Heart left ventricle (tissue), 13 donors: ENCODE measurements around the gene LIN28A.

Source experiments
- CTCF ChIP-seq, 12 donors: fragments of 200-600 bp; sonication (generic) in 4 of 12; IDR thresholded peaks; one replicate each; pipeline versions ENCODE4 v1.5.0 to v1.8.0; 2018 to 2022; ENCODE audit warnings: antibody characterized with exemption in 12 of 12, mild to moderate bottlenecking in 5 of 12
- POLR2A ChIP-seq, 2 donors: fragments of 450-650 bp; IDR thresholded peaks; one replicate each; pipeline ENCODE4 v1.6.1; 2017; ENCODE audit warnings: antibody characterized with exemption in 2 of 2, mild to moderate bottlenecking in 2 of 2, moderate library complexity in 2 of 2
- donor health status: ischemic (EF 13 %, LVEDD 7.1; RV severe dilation, severe dysfunction).
- donor health status: DM: no; HTN: yes; CAD: no.
- donor health status: DM: no; HTN: no; CAD: no.
- donor health status: ischemic (EF 25% LVEDD 6.9; RV normal size, moderate dysfunction).
- donor health status: ischemic (EF 25% LVEDD 5.7; RV mildly dilated, moderate dysfunction).
- donor health status: ischemic (EF 35%, LVEDD 5.7; RV mildly dilated, moderate dysfunction).
- donor health status: nonischemic (EF 11% LVEDD 7.7; RV severe dilation, severe dysfunction).
- donor health status: DM: yes; HTN: yes; CAD: no.
- donor health status: PGD.
- donor health status: ischemic (EF 29% LVEDD 5.4; RV normal size, mild dysfunction).
- donor health status: nonischemic (EF 23%, LVEDD 6.1; RV moderate dilation, normal function).

- TF ChIP-seq POLR2A (IDR thresholded peaks at IDR 0.05) (peak in 1 of 2 donors; percentile 43), CTCF (IDR thresholded peaks at IDR 0.05) (no peak)
These were observed 62.6 kb downstream of the LIN28A start for GRCh38 chr1:26472901-26473845.
